Uterus (tissue), 4 donors: ENCODE data around the gene FES. TPM values are rescaled to one million over a fixed set of nuclear protein-coding genes. Genes with fewer than 3 reads are reported as not detected.

Source experiments
- DNase-seq, 2 donors: peaks; one replicate each; pipeline ENCODE4 v3.0.0-alpha.2; 2019 to 2020
- H3K27ac ChIP-seq, 2 donors: fragments of 200-600 bp; sonication (generic); 1 replicate in 1 of 2; 2 replicates in 1 of 2; pipeline ENCODE4 v1.5.1; 2016 to 2018
- H3K27me3 ChIP-seq, 2 donors: fragments of 200-600 bp; sonication (generic); one replicate each; pipeline ENCODE4 v1.5.1; 2018 to 2019; ENCODE audit warnings: control low read depth in 1 of 2
- H3K36me3 ChIP-seq, 2 donors: fragments of 200-600 bp; sonication (generic); one replicate each; pipeline ENCODE4 v1.5.1; 2019; ENCODE audit warnings: control low read depth in 1 of 2
- H3K4me1 ChIP-seq, 2 donors: fragments of 200-600 bp; sonication (generic); one replicate each; pipeline ENCODE4 v1.5.1; 2018 to 2019; ENCODE audit warnings: control low read depth in 1 of 2
- H3K4me3 ChIP-seq, 2 donors: fragments of 200-600 bp; sonication (generic); 1 replicate in 1 of 2; 2 replicates in 1 of 2; pipeline ENCODE4 v1.5.1; 2018 to 2019; ENCODE audit warnings: mild to moderate bottlenecking in 1 of 2
- H3K9me3 ChIP-seq, 2 donors: fragments of 200-600 bp; sonication (generic); one replicate each; pipeline ENCODE4 v1.5.1; 2019; ENCODE audit warnings: control low read depth in 1 of 2
- CTCF ChIP-seq, 4 experiments: fragments of 200-600 bp in 2 of 4; fragments of 450-650 bp in 2 of 4; sonication (generic) in 2 of 4; IDR thresholded peaks; one replicate each; pipeline ENCODE4 v1.5.1; 2016 to 2019; ENCODE audit warnings: antibody characterized with exemption in 4 of 4, mild to moderate bottlenecking in 2 of 4, moderate library complexity in 1 of 4
- POLR2A ChIP-seq, 2 donors: fragments of 450-650 bp; IDR thresholded peaks; one replicate each; pipeline ENCODE4 v1.6.1; 2016; ENCODE audit warnings: antibody characterized with exemption in 2 of 2, mild to moderate bottlenecking in 1 of 2, moderate library complexity in 1 of 2
- intact Hi-C: fragments of 100-400 bp; cut with DNase I; formaldehyde crosslinking; loops from one replicate; pipeline ENCODE4 v1.15.1; 2023; ENCODE audit warnings: low total_unique reads
- total RNA-seq, 4 donors: library from RNA; depleted of rRNA in 3 of 4; stranded (reverse); fragments of >200 nt in 3 of 4; gene quantifications; one replicate each; pipeline versions ENCODE4 v1.1.0 to v1.2.4, GENCODE V29; 2014 to 2023
- donor health status: DM: yes; HTN: yes; CAD: no.

FES gene
- total RNA-seq, 4 donors from 2014 or later = 4.4 to 968 (median 60.1) TPM

- intact Hi-C loops = no loop called here
- H3K27me3 ChIP-seq = no peaks in the 10 kb centered on the region
- TF ChIP-seq POLR2A (IDR thresholded peaks at IDR 0.05) = peak in 1 of 2 donors; percentile 54
- peak; percentile 71 to 91 (median 81) for TF ChIP-seq CTCF (IDR thresholded peaks at IDR 0.05)
- H3K4me1 ChIP-seq = peaks cover 0 to 5% of the 10 kb centered on the region in 2 donors
- DNase-seq = peak; percentile 67 to 70
- H3K4me3 ChIP-seq = peak overlapping the region; percentile 75 to 79
- H3K27ac ChIP-seq = peak overlapping the region; percentile 89 to 93
- H3K9me3 ChIP-seq = no peaks in the 10 kb centered on the region
- H3K36me3 ChIP-seq = no peaks in the 10 kb centered on the region
Measured at GRCh38 chr15:90902040-90902839, 17.9 kb downstream of the FES start.

GRCh38 chr15:90902840-90903732, 18.8 kb downstream of the FES start, which contains the start of gene MAN2A2:
Gene MAN2A2, plus strand, starts transcription at chr15:90903302. Its CDS starts 906 bp downstream, at chr15:90904208.
- peak within 1 kb of the TSS; percentile 89 to 93 for H3K27ac ChIP-seq
- intact Hi-C loops = no loop called here
- H3K36me3 ChIP-seq = no peaks in the 10 kb centered on the region
- peak in 1 of 2 donors; percentile 12 for TF ChIP-seq POLR2A (IDR thresholded peaks at IDR 0.05)
- TF ChIP-seq CTCF (IDR thresholded peaks at IDR 0.05) = no peak
- peaks cover 0 to 5% of the 10 kb centered on the region in 2 donors for H3K4me1 ChIP-seq
- DNase-seq = peak; percentile 44 to 49
- H3K27me3 ChIP-seq = no peaks in the 10 kb centered on the region
- H3K4me3 ChIP-seq = peak within 1 kb of the TSS; percentile 75 to 79
- H3K9me3 ChIP-seq = no peaks in the 10 kb centered on the region

- intact Hi-C loops = no loop called here
- Histone ChIP-seq H3K9me3 (no peaks in the 10 kb centered on the region), H3K4me3 (peak overlapping the region; percentile 75 to 79), H3K36me3 (no peaks in the 10 kb centered on the region), H3K4me1 (peaks cover 0 to 5% of the 10 kb centered on the region in 2 donors), H3K27ac (peak overlapping the region; percentile 89 to 93), H3K27me3 (no peaks in the 10 kb centered on the region)
- TF ChIP-seq POLR2A (IDR thresholded peaks at IDR 0.05) = no peak
- TF ChIP-seq CTCF (IDR thresholded peaks at IDR 0.05) = no peak
- DNase-seq = no peak
Measured at GRCh38 chr15:90903733-90904536, 19.6 kb downstream of the FES start.

- TF ChIP-seq CTCF (IDR thresholded peaks at IDR 0.05) = no peak
- TF ChIP-seq POLR2A (IDR thresholded peaks at IDR 0.05) = no peak
- peaks cover 0 to 5% of the 10 kb centered on the region in 2 donors for H3K4me1 ChIP-seq
- H3K27ac ChIP-seq = no peak overlapping the region
- no peaks in the 10 kb centered on the region for H3K36me3 ChIP-seq
- intact Hi-C loops = no loop called here
- H3K4me3 ChIP-seq = no peak overlapping the region
- H3K27me3 ChIP-seq = no peaks in the 10 kb centered on the region
- no peak for DNase-seq
- H3K9me3 ChIP-seq = no peaks in the 10 kb centered on the region
Measured at GRCh38 chr15:90904746-90905145, 20.4 kb downstream of the FES start.
